Stimulated activated CD8-positive, alpha-beta memory T cell treated with anti-CD3 and anti-CD28 coated beads, Interleukin-15, amount 100 ng/mL, for 48 hours (primary cell): ENCODE measurements around the gene AATK.

Experiments used
- DNase-seq, 2 donors: peaks; one replicate each; pipeline ENCODE4 v3.0.0-alpha.2; 2020; ENCODE audit warnings: low read depth in 2 of 2

The AATK gene, protein sequence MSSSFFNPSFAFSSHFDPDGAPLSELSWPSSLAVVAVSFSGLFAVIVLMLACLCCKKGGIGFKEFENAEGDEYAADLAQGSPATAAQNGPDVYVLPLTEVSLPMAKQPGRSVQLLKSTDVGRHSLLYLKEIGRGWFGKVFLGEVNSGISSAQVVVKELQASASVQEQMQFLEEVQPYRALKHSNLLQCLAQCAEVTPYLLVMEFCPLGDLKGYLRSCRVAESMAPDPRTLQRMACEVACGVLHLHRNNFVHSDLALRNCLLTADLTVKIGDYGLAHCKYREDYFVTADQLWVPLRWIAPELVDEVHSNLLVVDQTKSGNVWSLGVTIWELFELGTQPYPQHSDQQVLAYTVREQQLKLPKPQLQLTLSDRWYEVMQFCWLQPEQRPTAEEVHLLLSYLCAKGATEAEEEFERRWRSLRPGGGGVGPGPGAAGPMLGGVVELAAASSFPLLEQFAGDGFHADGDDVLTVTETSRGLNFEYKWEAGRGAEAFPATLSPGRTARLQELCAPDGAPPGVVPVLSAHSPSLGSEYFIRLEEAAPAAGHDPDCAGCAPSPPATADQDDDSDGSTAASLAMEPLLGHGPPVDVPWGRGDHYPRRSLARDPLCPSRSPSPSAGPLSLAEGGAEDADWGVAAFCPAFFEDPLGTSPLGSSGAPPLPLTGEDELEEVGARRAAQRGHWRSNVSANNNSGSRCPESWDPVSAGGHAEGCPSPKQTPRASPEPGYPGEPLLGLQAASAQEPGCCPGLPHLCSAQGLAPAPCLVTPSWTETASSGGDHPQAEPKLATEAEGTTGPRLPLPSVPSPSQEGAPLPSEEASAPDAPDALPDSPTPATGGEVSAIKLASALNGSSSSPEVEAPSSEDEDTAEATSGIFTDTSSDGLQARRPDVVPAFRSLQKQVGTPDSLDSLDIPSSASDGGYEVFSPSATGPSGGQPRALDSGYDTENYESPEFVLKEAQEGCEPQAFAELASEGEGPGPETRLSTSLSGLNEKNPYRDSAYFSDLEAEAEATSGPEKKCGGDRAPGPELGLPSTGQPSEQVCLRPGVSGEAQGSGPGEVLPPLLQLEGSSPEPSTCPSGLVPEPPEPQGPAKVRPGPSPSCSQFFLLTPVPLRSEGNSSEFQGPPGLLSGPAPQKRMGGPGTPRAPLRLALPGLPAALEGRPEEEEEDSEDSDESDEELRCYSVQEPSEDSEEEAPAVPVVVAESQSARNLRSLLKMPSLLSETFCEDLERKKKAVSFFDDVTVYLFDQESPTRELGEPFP (N-terminal part only)

DNA sequence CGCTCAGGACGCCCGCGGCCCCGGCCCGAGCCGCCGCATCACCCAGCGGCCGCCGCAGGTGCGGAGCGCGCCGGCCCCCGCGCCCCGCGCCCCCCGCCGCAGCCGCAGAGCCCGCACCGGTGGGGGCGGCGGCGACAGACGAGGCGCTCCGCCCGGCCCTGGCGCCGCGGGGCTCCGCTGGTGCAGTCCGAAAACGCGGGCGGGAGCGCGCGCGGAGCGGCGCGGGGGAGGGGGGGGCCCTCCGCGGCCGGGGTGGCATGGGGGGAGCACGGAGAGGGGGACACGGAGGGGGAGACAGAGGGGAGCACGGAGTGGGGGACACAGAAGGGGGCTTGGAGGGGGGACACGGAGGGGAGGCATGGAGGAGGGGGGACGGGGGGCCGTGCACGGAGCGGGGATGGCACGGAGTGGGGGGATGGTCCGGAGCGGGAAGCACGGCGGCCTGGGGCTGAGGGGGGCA, at the start of gene AATK:
Gene AATK, minus strand, starts transcription at position 189 of the 460 bp plus-strand sequence. CDS start 229 bp downstream, outside the sequence.
- DNase-seq: no peak

DNA sequence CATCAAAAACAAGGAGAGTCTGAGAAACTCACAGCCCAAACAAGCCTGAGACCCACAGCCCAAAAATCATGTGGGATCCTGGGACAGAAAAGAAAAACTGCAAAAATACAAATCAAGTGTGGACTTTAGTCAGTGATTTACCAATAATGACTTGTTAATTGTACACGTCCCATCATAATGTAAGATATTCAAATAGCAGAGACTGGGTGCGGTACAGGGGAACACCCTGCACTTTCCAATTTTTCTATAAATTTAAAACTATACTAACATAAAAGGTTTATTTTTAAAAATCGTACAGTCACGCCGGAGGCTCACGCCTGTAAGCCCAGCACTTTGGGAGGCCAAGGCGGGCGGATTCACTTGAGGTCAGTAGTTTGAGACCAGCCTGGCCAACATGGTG, 48.0 kb upstream of the AATK start:
- DNase-seq: no peak

DNA sequence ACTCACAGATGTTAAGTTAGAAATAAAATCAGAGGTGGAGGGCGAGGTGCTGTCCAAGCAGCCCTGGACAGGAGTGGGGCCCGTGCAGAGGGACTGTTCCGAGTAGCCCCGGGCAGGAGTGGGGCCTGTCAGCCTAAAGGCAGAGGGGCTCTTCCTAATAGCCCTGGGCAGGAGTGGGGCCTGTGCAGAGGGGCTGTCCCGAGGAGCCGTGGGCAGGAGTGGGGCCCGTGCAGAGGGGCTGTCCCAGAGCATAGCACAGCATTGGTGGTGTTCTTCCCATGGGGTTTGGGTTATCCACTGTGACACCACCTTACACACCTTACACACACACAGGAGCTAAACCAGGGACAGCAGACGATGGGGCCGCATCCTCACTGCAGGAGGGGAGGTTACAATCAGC, 46.3 kb upstream of the AATK start:
- no peak for DNase-seq

DNA sequence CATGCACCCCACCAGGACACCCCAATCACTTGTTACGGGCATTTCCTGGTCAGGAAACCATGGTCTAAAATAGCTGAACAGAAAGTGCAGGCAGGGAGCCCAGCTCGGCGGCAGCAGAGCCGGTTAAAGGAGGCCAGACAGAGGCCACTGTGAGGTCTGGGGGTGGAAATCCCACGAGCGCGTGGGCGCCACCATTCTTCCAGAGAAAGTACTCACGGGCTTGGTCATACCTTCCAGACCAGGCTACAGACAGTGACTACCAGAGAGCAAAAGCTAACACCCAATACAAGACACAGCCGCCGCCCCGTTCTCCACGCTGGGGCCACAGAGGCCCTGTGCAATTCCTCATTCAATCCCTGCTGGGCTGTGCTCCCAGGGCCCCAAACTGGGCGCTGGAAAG, 44.8 kb upstream of the AATK start:
- no peak for DNase-seq

DNA sequence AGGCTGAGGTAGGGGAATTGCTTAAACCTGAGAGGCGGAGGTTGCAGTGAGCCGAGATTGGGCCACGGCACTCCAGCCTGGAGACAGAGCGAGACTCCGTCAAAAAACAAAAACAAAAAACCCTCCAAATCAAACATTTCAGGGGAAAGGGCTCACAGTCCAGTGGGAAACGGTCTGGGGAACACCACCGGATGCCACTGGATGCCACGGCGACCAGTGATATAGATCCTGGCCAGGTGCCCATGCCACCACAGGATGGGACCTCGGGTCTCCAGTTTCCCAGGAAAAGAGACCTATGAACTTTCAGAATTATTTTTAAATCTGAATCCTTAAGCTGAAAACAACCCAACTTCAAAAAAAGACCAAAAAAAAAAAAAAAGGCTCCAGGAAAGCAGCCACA, 44.4 kb upstream of the AATK start:
- DNase-seq: no peak

DNA sequence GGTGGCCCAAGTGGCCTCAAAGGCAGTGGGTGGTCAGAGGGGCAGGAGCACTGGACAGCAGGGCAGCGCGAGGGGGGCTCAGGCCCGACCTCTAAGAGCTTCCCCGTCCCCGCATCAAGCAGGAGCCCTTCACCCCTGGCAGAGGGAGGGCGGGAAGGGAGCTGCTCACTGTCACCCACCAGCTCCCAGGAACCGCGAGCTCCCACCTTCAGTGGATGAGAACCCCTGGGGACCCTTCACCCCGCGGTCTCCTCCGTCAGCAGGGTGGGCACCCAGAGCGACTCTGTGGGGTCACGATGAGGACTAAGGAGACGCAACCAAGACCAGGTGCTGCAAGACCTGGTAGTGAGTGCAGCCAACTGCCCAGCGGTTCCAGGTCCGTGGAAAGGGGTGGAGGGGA, 43.1 kb upstream of the AATK start:
- no peak for DNase-seq

DNA sequence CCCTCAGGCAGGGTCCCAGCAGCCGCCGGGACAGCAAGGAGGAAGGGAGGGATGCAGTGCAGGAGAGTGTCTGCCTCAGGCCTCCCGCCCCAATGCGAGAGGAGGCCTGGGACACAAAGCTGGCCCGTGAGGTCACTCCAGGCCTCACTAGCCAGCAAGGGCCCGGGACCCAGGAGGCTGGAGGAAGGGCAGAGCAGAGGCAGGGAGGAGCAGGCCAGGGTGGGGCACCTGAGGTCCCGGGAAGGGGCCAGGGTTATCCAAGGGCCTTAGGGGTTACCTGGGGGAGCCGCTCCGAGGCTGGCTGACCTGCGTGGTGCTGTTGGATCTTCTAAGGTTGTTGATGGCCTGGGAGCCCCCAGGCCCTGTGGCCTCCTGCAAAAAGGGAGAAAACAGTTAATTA, 42.6 kb upstream of the AATK start:
- DNase-seq: no peak

DNA sequence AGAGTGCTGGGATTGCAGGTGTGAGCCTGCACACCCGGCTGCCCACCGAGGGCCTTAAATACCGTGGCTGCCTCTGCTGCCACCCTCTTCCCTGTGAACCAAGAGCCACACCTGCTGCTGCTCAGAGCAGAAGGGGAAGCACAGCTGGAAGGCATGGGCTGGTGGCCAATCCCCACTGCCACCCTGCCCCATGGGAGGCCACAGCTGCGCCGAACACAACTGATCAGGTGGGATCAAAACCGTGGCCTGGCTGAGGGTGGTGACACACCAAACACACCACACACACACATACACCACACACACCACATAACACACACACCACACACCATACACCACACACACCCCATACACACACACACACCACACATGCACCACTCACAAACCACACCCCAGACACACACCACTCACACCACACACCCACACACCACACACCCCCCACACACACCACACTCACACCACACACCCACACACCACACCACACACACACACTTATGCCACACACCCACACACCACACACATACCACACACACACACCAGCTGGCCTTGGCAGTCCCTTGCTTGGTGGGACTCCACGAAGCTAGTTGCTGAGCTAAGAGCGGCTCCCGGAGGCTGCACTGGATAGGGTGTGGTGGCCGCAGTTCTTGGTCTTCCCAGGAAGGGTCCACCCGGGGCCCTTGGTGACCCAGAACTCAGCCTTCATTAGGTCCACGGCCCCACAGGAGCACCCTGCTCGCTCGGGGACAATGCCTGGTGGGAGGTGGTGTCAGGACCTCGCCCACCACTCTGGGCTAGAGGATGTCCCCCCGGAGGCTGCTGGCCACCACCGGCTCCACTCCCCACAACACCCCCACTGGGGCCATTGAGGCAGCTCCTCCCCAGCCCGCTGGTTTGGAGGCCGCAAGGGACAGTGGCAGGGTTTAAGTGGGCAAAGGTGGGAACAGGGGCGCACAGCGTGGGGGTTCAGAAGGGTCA, 41.9 kb upstream of the AATK start:
- DNase-seq: no peak

DNA sequence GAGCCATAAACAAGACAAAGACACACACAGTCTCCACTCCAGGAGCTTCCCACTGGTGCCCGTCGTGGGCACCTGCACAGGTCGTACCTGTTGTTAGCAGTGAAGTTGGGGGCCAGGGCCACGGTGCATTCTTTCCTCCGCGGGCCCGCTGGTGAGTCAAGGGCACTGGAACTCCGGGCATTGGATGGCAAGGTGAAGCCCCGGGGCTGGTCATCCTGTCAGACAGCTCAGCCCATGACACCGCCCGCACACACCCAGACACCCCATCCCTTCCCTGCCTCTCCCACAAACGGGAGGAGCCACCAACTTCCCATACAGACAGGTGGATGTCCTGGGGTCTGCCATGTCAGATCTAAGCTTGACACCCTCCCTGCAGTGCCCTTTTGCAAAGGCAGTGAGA, 40.6 kb upstream of the AATK start:
- no peak for DNase-seq

DNA sequence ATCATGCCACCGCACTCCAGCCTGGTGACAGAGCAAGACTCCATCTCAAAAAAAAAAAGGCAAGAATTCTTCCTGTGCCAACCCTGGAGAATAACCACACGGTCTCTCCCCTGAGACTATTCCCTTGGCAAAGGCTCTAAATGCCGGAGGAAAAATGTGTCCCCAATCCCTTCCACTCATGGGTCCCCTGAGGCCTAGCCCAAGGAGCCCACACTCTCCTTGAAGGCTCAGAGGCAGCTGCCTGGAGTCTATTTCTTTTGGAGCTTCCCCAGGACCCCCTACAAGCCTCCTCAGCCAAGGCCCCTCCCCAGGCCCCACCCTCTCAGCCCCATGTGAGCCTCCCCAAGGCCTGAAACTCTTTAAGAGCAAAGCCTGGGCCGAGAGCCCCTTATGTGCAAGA, 40.1 kb upstream of the AATK start:
- no peak for DNase-seq

DNA sequence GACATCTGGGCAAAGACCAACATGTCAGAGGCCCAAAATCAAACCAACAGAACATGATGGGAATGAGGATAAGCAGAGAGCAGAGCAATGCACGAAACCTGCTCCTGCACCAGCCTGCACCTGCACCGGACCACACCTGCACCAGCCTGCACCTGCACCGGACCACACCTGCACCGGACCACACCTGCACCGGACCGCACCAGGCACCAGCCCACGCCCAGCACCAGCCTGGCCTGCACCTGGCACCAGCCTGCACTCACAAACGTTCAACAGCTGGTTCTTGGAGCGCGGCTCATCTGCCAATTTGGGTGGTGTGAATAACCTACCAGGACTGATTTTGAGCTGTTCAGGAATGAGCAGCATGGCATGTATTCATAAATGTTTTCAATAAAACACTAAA, 38.6 kb upstream of the AATK start:
- no peak for DNase-seq

DNA sequence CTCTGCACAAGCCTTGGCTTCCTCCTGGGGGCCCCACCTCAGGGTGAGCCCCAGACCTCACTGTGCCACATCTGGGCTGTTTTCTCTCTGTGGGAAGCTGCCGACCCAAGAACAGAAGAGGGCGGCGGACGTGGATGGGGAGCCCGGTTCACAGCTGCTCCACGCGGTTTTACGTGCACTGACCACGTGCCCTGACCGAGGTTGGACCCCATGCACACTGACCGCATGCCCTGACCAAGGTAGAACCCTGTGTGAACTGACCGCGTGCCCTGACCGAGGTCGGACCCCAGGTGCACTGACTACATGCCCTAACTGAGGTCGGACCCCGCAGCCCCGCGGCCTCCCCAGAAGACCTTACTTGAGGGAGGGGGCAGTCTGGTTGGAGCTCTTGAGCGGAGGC, 37.1 kb upstream of the AATK start:
- no peak for DNase-seq

DNA sequence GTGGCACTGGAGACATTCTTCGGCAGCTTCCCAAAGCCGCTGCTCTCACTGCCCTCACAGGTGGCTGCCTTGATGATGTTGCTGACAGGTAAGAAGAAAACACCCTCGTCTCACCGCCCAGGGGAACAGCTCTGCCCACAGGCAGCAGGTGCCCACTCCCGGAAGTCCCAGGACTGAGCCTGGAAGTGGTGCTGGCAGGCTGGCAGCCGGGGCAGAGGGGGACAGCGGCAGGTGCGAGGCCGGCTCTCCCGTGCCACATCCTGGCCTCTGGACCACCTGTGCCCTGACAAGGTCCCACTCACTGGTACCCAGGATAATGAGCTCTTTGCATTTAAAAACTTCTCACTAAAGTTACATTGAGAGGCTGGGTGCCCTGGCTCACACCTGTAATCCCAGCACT, 36.3 kb upstream of the AATK start:
- DNase-seq: no peak

DNA sequence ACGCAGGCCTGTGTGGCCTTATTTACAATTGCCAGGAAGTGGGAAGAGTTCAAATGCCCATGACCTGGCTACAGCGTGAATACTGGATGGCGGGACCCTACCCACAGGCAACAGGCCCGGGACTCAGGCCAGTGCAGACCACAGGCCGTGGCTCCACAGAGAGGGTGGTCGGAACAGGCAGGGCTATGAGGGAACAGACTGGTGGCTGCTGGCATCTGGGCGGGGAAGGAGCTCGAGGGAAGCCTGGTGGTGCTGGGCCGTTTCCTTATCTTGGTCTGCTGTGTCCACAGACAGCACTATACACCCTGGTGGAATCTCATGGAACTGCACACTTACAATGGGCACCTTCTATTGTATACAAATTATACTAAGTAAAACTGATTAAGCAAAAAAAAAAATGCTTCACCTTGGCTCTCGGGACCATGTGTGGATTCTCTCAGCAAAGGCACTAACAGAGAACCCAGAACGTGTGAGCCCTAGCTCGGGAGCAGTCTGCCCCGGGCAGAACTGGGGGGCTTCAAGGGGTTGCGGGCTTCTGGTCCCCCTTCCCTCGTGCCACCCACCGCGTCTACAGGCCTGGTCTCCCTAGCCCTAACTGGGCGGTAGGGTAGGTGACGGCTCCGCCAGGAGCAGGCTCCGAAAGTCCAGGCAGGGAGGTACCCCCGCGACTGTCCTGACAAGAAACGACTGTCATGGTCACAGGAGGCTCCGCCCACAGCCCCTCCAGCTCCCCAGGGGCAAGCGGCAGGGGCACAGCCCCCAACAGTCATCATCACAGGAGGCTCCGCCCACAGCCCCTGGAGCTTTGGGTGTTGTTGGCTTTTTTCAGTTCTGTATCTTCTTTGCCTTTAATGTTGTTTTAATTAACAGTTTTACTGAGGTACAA, 34.9 kb upstream of the AATK start:
- DNase-seq: no peak

DNA sequence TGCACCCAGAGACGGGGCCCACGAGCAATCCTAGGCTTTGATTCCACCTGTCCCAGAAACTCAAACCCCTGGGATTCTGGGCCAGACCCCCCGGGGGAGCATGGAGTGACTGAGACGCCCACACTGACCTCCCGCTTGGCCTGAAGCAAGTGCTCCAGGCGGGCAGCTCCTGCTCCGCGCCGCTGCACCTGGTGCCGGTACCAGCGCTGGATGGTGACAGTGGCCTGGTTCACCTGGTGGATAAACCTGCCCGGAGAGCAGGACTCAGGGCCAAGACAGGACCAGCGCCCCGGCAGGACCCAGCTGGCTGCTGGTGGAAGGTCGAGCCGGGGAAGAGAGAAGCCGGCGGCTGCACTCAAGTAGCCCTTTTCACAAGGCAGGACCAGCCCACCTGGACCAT, 34.2 kb upstream of the AATK start:
- DNase-seq: no peak

DNA sequence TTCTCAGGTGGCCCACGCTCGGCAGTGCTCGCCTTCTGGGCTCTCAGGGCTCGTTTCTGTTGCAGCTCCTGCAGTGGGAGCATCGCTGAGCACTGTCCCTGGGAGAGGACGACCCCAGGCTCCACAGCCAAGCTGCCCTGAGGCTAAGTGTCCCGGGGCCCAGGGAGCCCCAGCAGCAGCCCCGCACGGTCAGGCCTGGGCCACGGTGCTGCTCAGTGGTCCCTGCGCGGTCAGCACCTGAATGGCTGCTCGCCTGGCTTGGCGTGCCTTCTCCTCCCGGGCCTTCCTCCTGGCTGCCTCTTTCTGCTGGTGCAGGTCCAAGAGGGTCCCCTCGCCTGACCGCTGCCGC, 33.4 kb upstream of the AATK start:
- no peak for DNase-seq

DNA sequence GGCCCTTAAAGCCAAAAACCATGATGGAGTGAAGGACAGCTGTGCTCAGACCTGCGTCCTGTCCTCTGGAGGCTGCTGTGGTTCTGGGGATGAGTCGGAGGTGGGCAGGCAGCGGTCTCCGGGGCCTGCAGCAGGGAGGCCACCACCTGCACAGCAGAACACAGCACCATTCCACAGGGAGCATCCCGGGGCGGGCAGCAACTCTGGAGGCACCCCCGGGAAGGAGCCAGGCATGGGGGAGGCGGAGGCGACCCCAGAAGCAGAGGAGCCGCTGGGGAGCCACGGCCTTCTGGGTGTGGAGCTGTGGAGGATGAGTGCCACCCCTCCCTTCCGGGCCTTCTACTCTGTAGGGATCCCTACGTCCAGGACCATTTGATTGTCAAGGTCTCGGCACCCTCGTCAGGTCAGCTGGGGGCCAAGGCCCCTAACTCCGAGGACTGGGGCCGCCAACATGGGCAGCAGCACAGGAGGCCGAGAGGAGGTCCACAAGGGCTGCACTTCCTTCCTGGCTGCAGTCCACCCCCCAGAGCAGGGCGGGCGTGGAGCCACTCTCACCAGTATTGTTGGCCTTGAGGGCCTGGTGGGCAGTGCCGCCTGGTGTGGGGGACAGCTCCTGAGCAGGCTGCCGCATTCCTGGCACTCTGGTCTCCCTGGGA, 32.9 kb upstream of the AATK start:
- DNase-seq: no peak

DNA sequence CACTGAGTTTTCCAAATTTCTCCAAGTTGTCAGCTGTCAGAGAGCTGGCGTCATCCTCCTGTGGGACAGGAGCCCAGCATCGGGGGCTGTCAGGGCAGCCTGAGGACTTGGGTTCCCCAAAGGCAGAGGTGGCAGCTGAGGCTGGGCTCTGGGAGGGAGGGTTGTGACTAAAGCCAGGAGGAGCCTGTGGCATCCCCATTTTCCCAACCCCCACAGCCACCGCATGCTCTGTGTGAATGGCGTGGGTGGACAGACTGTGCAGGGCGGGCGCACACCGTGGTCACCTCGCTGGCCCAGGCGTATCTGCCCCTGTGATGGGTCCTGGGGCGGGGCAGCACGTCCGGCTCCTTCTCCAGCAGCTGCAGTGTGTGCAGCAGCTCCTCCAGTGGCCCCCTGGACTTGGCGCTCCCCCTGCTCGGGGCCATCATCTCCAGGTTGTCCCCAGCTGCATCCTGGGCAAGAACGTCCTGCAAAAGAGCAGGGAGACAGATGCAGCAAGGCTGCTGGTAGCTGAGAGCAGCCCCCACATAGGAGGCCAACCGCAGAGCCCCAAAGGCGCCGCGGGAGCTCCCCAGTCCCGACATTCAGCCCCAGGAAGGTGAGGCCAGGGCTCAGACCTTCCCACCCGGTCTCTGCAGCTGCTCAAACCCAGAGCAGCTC, 31.9 kb upstream of the AATK start:
- no peak for DNase-seq

DNA sequence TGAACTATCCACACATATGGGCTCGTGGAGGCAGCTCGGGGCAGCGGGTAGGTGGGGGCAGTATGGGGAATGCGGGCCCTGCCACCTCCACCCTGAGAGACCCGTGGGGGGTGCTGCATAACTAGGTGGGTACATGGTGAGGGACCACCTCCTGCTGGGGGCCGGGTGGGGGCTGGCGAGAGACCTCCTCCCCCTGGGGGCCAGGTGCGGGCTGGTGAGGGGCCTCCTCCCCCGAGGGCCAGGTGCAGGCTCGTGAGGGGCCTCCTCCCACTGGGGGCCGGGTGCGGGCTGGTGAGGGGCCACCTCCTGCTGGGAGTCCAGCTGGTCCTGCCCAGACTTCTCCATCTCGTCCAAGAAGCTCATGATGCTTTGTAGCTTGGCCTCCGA, 31.4 kb upstream of the AATK start:
- DNase-seq: no peak
